Prostate gland (tissue), 2 donors: ENCODE measurements around the gene ULK1. TPM values are rescaled to one million over a fixed set of nuclear protein-coding genes. Genes with fewer than 3 reads are reported as not detected.

Experiments
- DNase-seq: peaks from one replicate; pipeline ENCODE4 v3.0.0-alpha.2; 2019; ENCODE audit warnings: low spot score
- H3K27ac ChIP-seq, 2 donors: fragments of 200-600 bp; sonication (generic); 2 replicates each; pipeline ENCODE4 v1.5.1; 2017 to 2019
- H3K27me3 ChIP-seq: fragments of 200-600 bp; sonication (generic); replicated peaks from 2 replicates; pipeline ENCODE4 v1.5.1; 2019; ENCODE audit not compliant: insufficient read depth
- H3K36me3 ChIP-seq, 2 donors: fragments of 200-600 bp; sonication (generic); 1 replicate in 1 of 2; 2 replicates in 1 of 2; pipeline versions ENCODE4 v1.5.1 to v1.8.1; 2017 to 2019
- H3K4me1 ChIP-seq: fragments of 200-600 bp; sonication (generic); replicated peaks from 2 replicates; pipeline ENCODE4 v1.5.1; 2019
- H3K4me3 ChIP-seq, 2 donors: fragments of 200-600 bp; sonication (generic); 2 replicates each; pipeline ENCODE4 v1.5.1; 2017 to 2019
- H3K9me3 ChIP-seq: fragments of 200-600 bp; sonication (generic); 2 replicates; pipeline ENCODE4 v1.5.1; 2017
- POLR2A ChIP-seq: fragments of 450-650 bp; IDR thresholded peaks from one replicate; pipeline ENCODE4 v1.6.1; 2016; ENCODE audit warnings: antibody characterized with exemption, mild to moderate bottlenecking
- POLR2AphosphoS5 ChIP-seq: sonication (generic); formaldehyde crosslinking; IDR thresholded peaks from one replicate; pipeline ENCODE4 v1.6.1; 2017; ENCODE audit warnings: antibody characterized with exemption
- WGBS: methylation state at CpG from one replicate; pipeline ENCODE4 v1.1.5; 2018; 5-methylcytosine and 5-hydroxymethylcytosine counted together
- intact Hi-C: fragments of 100-400 bp; cut with DNase I; formaldehyde crosslinking; loops from one replicate; pipeline ENCODE4 v1.14.2; 2022
- total RNA-seq, 2 donors: library from RNA; depleted of rRNA; stranded (reverse); fragments of >200 nt; gene quantifications; one replicate each; pipeline ENCODE4 v1.1.0, GENCODE V29; 2016
- TF ChIP-seq, protein P1 (sequence below), 4 experiments: fragments of 200-600 bp in 2 of 4; fragments of 450-650 bp in 2 of 4; sonication (generic) in 2 of 4; IDR thresholded peaks; 1 replicate in 3 of 4; 2 replicates in 1 of 4; pipeline ENCODE4 v1.5.1; 2016 to 2019; ENCODE audit warnings: antibody characterized with exemption in 4 of 4, mild to moderate bottlenecking in 2 of 4, moderate library complexity in 2 of 4

Gene ULK1
- total RNA-seq, 2 donors from 2014 or later = 26.2 to 62.5 TPM

GRCh38 chr12:131941116-131941986, 46.9 kb downstream of the ULK1 start:
- Histone ChIP-seq H3K27me3 (no peaks in the 10 kb centered on the region), H3K27ac (no peak overlapping the region), H3K4me3 (no peak overlapping the region), H3K9me3 (no peaks in the 10 kb centered on the region), H3K4me1 (no peaks in the 10 kb centered on the region), H3K36me3 (peaks cover 0 to 6% of the 10 kb centered on the region in 2 donors)
- intact Hi-C loops = no loop called here
- TF ChIP-seq, protein P1, sequence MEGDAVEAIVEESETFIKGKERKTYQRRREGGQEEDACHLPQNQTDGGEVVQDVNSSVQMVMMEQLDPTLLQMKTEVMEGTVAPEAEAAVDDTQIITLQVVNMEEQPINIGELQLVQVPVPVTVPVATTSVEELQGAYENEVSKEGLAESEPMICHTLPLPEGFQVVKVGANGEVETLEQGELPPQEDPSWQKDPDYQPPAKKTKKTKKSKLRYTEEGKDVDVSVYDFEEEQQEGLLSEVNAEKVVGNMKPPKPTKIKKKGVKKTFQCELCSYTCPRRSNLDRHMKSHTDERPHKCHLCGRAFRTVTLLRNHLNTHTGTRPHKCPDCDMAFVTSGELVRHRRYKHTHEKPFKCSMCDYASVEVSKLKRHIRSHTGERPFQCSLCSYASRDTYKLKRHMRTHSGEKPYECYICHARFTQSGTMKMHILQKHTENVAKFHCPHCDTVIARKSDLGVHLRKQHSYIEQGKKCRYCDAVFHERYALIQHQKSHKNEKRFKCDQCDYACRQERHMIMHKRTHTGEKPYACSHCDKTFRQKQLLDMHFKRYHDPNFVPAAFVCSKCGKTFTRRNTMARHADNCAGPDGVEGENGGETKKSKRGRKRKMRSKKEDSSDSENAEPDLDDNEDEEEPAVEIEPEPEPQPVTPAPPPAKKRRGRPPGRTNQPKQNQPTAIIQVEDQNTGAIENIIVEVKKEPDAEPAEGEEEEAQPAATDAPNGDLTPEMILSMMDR (IDR thresholded peaks at IDR 0.05) = no peak
- TF ChIP-seq POLR2A = no peak
- no peak for TF ChIP-seq POLR2AphosphoS5
- 94% methylated on average over 40 of the region's 46 CpGs for WGBS
- no peak for DNase-seq

DNA sequence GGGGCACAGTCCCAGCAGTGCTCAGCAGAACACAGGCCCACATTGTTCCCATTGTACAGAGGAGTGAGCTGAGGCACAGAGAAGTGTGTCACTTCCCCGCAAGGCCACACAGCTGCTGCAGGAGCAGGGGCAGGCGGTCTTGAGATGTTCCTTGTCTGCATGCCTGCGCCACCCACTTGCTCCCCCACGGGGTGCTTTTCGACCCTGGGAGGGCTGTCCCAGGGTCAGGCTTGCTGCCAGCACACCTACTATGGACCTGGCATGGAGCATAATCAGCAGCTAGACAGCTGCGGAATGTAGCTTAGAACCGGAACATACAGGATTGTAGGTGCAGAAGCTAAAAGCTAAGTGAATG, 47.5 kb downstream of the ULK1 start:
- no peak overlapping the region for H3K4me3 ChIP-seq
- no peaks in the 10 kb centered on the region for H3K4me1 ChIP-seq
- intact Hi-C loops = no loop called here
- no peaks in the 10 kb centered on the region for H3K9me3 ChIP-seq
- TF ChIP-seq POLR2AphosphoS5 = no peak
- TF ChIP-seq, protein P1 (IDR thresholded peaks at IDR 0.05) = no peak
- no peak overlapping the region for H3K27ac ChIP-seq
- H3K27me3 ChIP-seq = no peaks in the 10 kb centered on the region
- 96% methylated on average over 7 of the region's 7 CpGs for WGBS
- peaks cover 0 to 6% of the 10 kb centered on the region in 2 donors for H3K36me3 ChIP-seq
- no peak for DNase-seq

- Histone ChIP-seq H3K4me1 (no peaks in the 10 kb centered on the region), H3K27ac (no peak overlapping the region), H3K27me3 (no peaks in the 10 kb centered on the region), H3K36me3 (peaks cover 0 to 6% of the 10 kb centered on the region in 2 donors), H3K4me3 (no peak overlapping the region), H3K9me3 (no peaks in the 10 kb centered on the region)
- no peak for DNase-seq
- intact Hi-C loops = no loop called here
- TF ChIP-seq, protein P1 (IDR thresholded peaks at IDR 0.05) = no peak
- TF ChIP-seq POLR2A (no peak), POLR2AphosphoS5 (no peak)
- WGBS = 88% methylated on average over 12 of the region's 12 CpGs
Measured at GRCh38 chr12:131942671-131943070, 48.2 kb downstream of the ULK1 start.

DNA sequence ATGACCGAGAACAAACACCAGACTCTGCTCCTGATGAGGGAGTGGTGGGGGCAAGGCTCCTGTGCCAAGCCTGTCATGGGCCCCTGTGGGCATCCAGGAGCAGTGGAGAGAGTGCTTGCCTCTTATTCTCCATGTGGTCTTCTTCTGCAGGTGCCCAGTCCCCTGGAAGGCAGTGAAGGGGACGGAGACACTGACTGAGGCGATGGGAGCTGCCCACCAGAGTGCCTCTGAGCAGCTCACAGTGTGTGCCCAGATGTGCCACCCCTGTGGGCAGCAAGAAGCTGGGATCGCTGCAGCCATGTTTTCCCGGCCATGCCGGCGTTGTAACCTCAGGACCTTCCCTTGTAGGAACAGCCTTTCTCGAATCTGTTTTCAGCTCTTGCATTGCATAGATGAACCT, 49.0 kb downstream of the ULK1 start:
- H3K27me3 ChIP-seq = no peaks in the 10 kb centered on the region
- no peak overlapping the region for H3K4me3 ChIP-seq
- H3K4me1 ChIP-seq = no peaks in the 10 kb centered on the region
- WGBS = 95% methylated on average over 8 of the region's 8 CpGs
- H3K36me3 ChIP-seq = peaks cover 0 to 6% of the 10 kb centered on the region in 2 donors
- no peak overlapping the region for H3K27ac ChIP-seq
- TF ChIP-seq, protein P1 (IDR thresholded peaks at IDR 0.05) = no peak
- TF ChIP-seq POLR2A = no peak
- no peak for TF ChIP-seq POLR2AphosphoS5
- no peaks in the 10 kb centered on the region for H3K9me3 ChIP-seq
- intact Hi-C loops = no loop called here
- no peak for DNase-seq

DNA sequence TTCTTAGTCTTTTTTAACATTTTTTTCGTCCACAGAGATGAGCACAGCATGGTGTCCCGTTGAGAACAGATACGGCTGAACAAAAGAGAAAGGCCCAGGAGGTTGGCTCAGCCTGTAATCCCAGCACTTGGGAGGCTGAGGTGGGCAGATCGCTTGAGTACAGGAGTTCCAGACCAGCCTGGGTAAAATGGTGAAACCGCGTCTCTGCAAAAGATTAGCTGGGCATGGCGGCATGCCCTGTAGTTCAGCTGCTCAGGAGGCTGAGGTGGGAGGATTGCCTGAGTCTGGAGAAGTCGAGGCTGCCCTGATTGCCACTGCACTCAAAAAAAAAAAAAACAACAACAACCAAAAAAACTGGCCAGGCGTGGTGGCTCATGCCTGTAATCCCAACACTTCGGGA, 49.5 kb downstream of the ULK1 start:
- peaks cover 0 to 6% of the 10 kb centered on the region in 2 donors for H3K36me3 ChIP-seq
- 91% methylated on average over 10 of the region's 10 CpGs for WGBS
- TF ChIP-seq POLR2AphosphoS5 = no peak
- TF ChIP-seq POLR2A = no peak
- TF ChIP-seq, protein P1 (IDR thresholded peaks at IDR 0.05) = no peak
- H3K4me1 ChIP-seq = no peaks in the 10 kb centered on the region
- no peaks in the 10 kb centered on the region for H3K9me3 ChIP-seq
- no peak overlapping the region for H3K27ac ChIP-seq
- no peak overlapping the region for H3K4me3 ChIP-seq
- DNase-seq = no peak
- no peaks in the 10 kb centered on the region for H3K27me3 ChIP-seq
- intact Hi-C loops = no loop called here
